Panc1 (cell line): ENCODE results near the gene APLP2. TPM values are rescaled to one million over a fixed set of nuclear protein-coding genes. Genes with fewer than 3 reads are reported as not detected.

Source experiments
- ATAC-seq: fragments of 200-7000 bp; cut with Tn5 transposase; 2 replicates; pipeline ENCODE4 v1.9.1; 2020; ENCODE audit warnings: mild to moderate bottlenecking, moderate library complexity
- BruUV-seq: library from RNA; stranded (reverse); fragments of 400-500 nt; replicated peaks from 2 replicates; lab custom pipeline; 2021; lab: Mats Ljungman, UMichigan
- CTCF ChIA-PET: fragments of 300-600 bp; sonication (Branson Sonifier 250); formaldehyde crosslinking; loops from one replicate; lab custom pipeline; 2022; ENCODE audit warnings: antibody characterized with exemption; lab: Charles Lee
- POLR2A ChIA-PET: fragments of 300-600 bp; sonication (Branson Sonifier 250); formaldehyde crosslinking; loops from one replicate; lab custom pipeline; 2022; ENCODE audit warnings: antibody characterized with exemption; lab: Charles Lee
- DNase-seq: peaks from one replicate; pipeline ENCODE4 v3.0.0-alpha.2; 2010; ENCODE audit warnings: low read depth, low spot score
- H3K27ac ChIP-seq: 2 replicates; pipeline ENCODE4 v1.5.1; 2011; ENCODE audit warnings: mild to moderate bottlenecking, low read length, inconsistent platforms
- H3K27me3 ChIP-seq: fragments of 200-500 bp; sonication (Bioruptor generic); 2 replicates; pipeline ENCODE4 v1.6.0; 2014; ENCODE audit warnings: low read length, inconsistent platforms; ENCODE audit not compliant: control insufficient read depth, insufficient read depth
- H3K36me3 ChIP-seq: fragments of 200-500 bp; sonication (Bioruptor generic); 2 replicates; pipeline ENCODE4 v1.5.1; 2014; ENCODE audit warnings: inconsistent platforms, mild to moderate bottlenecking, low read length, moderate library complexity; ENCODE audit not compliant: control insufficient read depth, insufficient read depth
- H3K4me1 ChIP-seq: 2 replicates; pipeline ENCODE4 v1.5.1; 2011; ENCODE audit warnings: inconsistent platforms, mild to moderate bottlenecking, low read length, moderate library complexity; ENCODE audit not compliant: control insufficient read depth, insufficient read depth
- H3K4me3 ChIP-seq, 2 experiments: 2 replicates each; pipeline ENCODE4 v1.5.1; 2011 to 2012; ENCODE audit warnings: low read depth in 2 of 2, low read length in 2 of 2, mild to moderate bottlenecking in 2 of 2, inconsistent platforms in 1 of 2, moderate library complexity in 1 of 2
- H3K9me3 ChIP-seq: fragments of 200-500 bp; sonication (Bioruptor generic); 2 replicates; pipeline ENCODE4 v1.5.1; 2014; ENCODE audit warnings: low read depth, mild to moderate bottlenecking, inconsistent platforms, low read length, moderate library complexity; ENCODE audit not compliant: control insufficient read depth, insufficient read depth
- CTCF ChIP-seq: fragments of 450-650 bp; IDR thresholded peaks from 2 replicates; pipeline ENCODE4 v1.5.1; 2017; ENCODE audit warnings: mild to moderate bottlenecking
- POLR2AphosphoS5 ChIP-seq: IDR thresholded peaks from 2 replicates; pipeline ENCODE4 v1.6.1; 2012; ENCODE audit warnings: mild to moderate bottlenecking, low read depth, low read length, moderate library complexity
- REST ChIP-seq, 2 experiments: IDR thresholded peaks; 2 replicates each; pipeline ENCODE4 v1.6.1; 2011 to 2012; ENCODE audit warnings: low read depth in 2 of 2, control low read depth in 1 of 2, low read length in 1 of 2, mild to moderate bottlenecking in 1 of 2, moderate library complexity in 1 of 2; ENCODE audit not compliant: insufficient read depth in 1 of 2
- SIN3A ChIP-seq: IDR thresholded peaks from 2 replicates; pipeline ENCODE4 v1.6.1; 2012; ENCODE audit warnings: low read depth, mild to moderate bottlenecking, low read length, moderate library complexity, borderline replicate concordance; ENCODE audit not compliant: insufficient read depth
- TCF7L2 ChIP-seq: IDR thresholded peaks from 2 replicates; pipeline ENCODE4 v1.6.1; 2011; ENCODE audit warnings: mild to moderate bottlenecking, low read depth, low read length, inconsistent platforms
- in situ Hi-C: cut with HindIII; loops from 2 replicates; pipeline ENCODE4 v1.10.0; 2016; ENCODE audit warnings: low sequenced_read_pairs, low pct_unique_long_range_greater_than_20kb
- intact Hi-C: fragments of 100-400 bp; cut with micrococcal nuclease; formaldehyde crosslinking; loops from one replicate; pipeline ENCODE4 v1.10.0; 2022; ENCODE audit not compliant: unreplicated experiment
- total RNA-seq: library from RNA; stranded (reverse); gene quantifications from one replicate; pipeline ENCODE4 v1.2.1, GENCODE V29; 2021; ENCODE audit not compliant: unreplicated experiment

APLP2 gene
- total RNA-seq, 1 experiment from 2014 or later: 589 TPM

GRCh38 chr11:130129922-130130321, 60.2 kb downstream of the APLP2 start:
- Histone ChIP-seq H3K4me1 (no peaks in the 10 kb centered on the region), H3K27me3 (no peaks in the 10 kb centered on the region), H3K27ac (no peak overlapping the region), H3K36me3 (peaks cover 51% of the 10 kb centered on the region), H3K9me3 (no peaks in the 10 kb centered on the region), H3K4me3 (no peak overlapping the region)
- intact Hi-C loops: no loop called here
- ChIA-PET CTCF (no interaction called here), POLR2A (no interaction called here)
- DNase-seq: no peak
- ATAC-seq: no peak
- in situ Hi-C loops: no loop called here
- BruUV-seq: no TSS peak
- TF ChIP-seq TCF7L2 (no peak), REST (IDR thresholded peaks at IDR 0.05; ENCODE audit: insufficient read depth in 1 of 2, low read depth in 2 of 2, low read length in 1 of 2) (no peak), CTCF (no peak), SIN3A (no peak), POLR2AphosphoS5 (no peak)

- Histone ChIP-seq H3K27ac (no peak overlapping the region), H3K36me3 (peaks cover 50% of the 10 kb centered on the region), H3K27me3 (no peaks in the 10 kb centered on the region), H3K4me3 (no peak overlapping the region), H3K9me3 (no peaks in the 10 kb centered on the region), H3K4me1 (no peaks in the 10 kb centered on the region)
- in situ Hi-C loops: no loop called here
- TF ChIP-seq CTCF: peak; percentile 94
- TF ChIP-seq REST (IDR thresholded peaks at IDR 0.05; ENCODE audit: insufficient read depth in 1 of 2, low read depth in 2 of 2, low read length in 1 of 2): no peak
- CTCF ChIA-PET: interaction anchor here (0.6 to 2.1 kb wide), 22 partner anchors 15 to 347 kb away, joined by 3 to 33 read pairs (median 4); partner anchors contain the start of genes APLP2, NFRKB and PRDM10
- BruUV-seq: no TSS peak
- DNase-seq (peak; percentile 72), ATAC-seq (peak; percentile 85)
- intact Hi-C loops: loop anchor here (1.0 to 2.0 kb wide), 2 partner anchors 139 to 208 kb away; no protein-coding TSS in a partner anchor
- POLR2A ChIA-PET: interaction anchor here (0.6 to 0.7 kb wide), 4 partner anchors 62 to 307 kb away, joined by 3 to 4 read pairs (median 4); partner anchors contain the start of gene APLP2
These were observed 62.5 kb downstream of the APLP2 start for GRCh38 chr11:130131961-130132850.
